Panc1 (cell line): ENCODE data around the gene DAO.

Experiments
- CTCF ChIP-seq: fragments of 450-650 bp; IDR thresholded peaks from 2 replicates; pipeline ENCODE4 v1.5.1; 2017; ENCODE audit warnings: mild to moderate bottlenecking
- POLR2AphosphoS5 ChIP-seq: IDR thresholded peaks from 2 replicates; pipeline ENCODE4 v1.6.1; 2012; ENCODE audit warnings: mild to moderate bottlenecking, low read depth, low read length, moderate library complexity
- REST ChIP-seq, 2 experiments: IDR thresholded peaks; 2 replicates each; pipeline ENCODE4 v1.6.1; 2011 to 2012; ENCODE audit warnings: low read depth in 2 of 2, control low read depth in 1 of 2, low read length in 1 of 2, mild to moderate bottlenecking in 1 of 2, moderate library complexity in 1 of 2; ENCODE audit not compliant: insufficient read depth in 1 of 2
- SIN3A ChIP-seq: IDR thresholded peaks from 2 replicates; pipeline ENCODE4 v1.6.1; 2012; ENCODE audit warnings: low read depth, mild to moderate bottlenecking, low read length, moderate library complexity, borderline replicate concordance; ENCODE audit not compliant: insufficient read depth
- TCF7L2 ChIP-seq: IDR thresholded peaks from 2 replicates; pipeline ENCODE4 v1.6.1; 2011; ENCODE audit warnings: mild to moderate bottlenecking, low read depth, low read length, inconsistent platforms

- no peak for TF ChIP-seq CTCF
- TF ChIP-seq REST (IDR thresholded peaks at IDR 0.05; ENCODE audit: insufficient read depth in 1 of 2, low read depth in 2 of 2, low read length in 1 of 2): no peak
- TF ChIP-seq TCF7L2: no peak
- TF ChIP-seq POLR2AphosphoS5: no peak
- TF ChIP-seq SIN3A: no peak
Measured at GRCh38 chr12:108933949-108934348, 54.1 kb downstream of the DAO start.
